ENCODE results near the gene MAP3K3.
A peak's percentile ranks its signal among the peaks of the same experiment; 100 is the strongest.

MAP3K3 gene

DNA sequence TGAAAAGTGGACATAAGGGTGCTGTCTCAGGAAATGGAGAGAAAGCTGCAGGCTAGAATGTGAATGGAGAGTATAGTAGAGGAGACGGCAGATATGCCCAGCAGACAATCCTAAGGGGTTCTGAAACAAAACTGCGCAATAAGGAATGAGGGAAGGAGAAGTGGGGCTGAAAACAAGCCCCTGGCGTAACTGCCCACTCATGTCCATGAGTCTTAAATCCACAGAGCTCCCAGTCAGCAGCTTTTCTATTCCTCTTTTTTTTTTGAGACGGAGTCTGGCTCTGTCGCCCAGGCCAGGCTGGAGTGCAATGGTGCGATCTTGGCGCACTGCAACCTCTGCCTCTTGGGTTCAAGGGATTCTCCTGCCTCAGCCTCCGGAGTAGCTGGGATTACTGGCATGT lies 113.5 kb downstream of the MAP3K3 start:
- no peak for TF ChIP-seq ZNF239 (tag by site-specific recombination; IDR thresholded peaks at IDR 0.05)
- TF ChIP-seq ZNF585B (tag by site-specific recombination; IDR thresholded peaks at IDR 0.05) = no peak
- TF ChIP-seq ZNF341 (tag by site-specific recombination; IDR thresholded peaks at IDR 0.05; ENCODE audit: low read depth) = no peak
- no peak for TF ChIP-seq ZNF501 (tag by site-specific recombination; IDR thresholded peaks at IDR 0.05)
- TF ChIP-seq, protein P1, sequence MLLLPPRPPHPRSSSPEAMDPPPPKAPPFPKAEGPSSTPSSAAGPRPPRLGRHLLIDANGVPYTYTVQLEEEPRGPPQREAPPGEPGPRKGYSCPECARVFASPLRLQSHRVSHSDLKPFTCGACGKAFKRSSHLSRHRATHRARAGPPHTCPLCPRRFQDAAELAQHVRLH (tag by site-specific recombination; IDR thresholded peaks at IDR 0.05) = no peak
- TF ChIP-seq ZNF112 (tag by site-specific recombination; IDR thresholded peaks at IDR 0.05) = no peak
- TF ChIP-seq ZNF292 (tag by site-specific recombination; IDR thresholded peaks at IDR 0.05; ENCODE audit: borderline replicate concordance, low read depth) = no peak
- no peak for TF ChIP-seq SCRT1 (tag by site-specific recombination; IDR thresholded peaks at IDR 0.05; ENCODE audit: borderline replicate concordance)
- no peak for TF ChIP-seq ZNF791 (tag by site-specific recombination; IDR thresholded peaks at IDR 0.05)
- no peak for TF ChIP-seq ZNF121 (tag by site-specific recombination; IDR thresholded peaks at IDR 0.05)
- TF ChIP-seq ZIC2 (tag by site-specific recombination; IDR thresholded peaks at IDR 0.05) = no peak
- TF ChIP-seq ZNF785 (tag by site-specific recombination; IDR thresholded peaks at IDR 0.05) = no peak
- TF ChIP-seq HOXC10 (CRISPR knock-in tag; IDR thresholded peaks at IDR 0.05) = no peak
- Histone ChIP-seq H3K4me3 (ENCODE audit: low read depth, low read length) (no peak overlapping the region), H3K4me1 (ENCODE audit: control insufficient read depth, insufficient read depth, low read length) (peaks cover 5% of the 10 kb centered on the region; the same call in 1 of the 2 replicates), H3K27ac (ENCODE audit: extremely low read depth, low read depth, low read length) (no peak overlapping the region), H3K9me3 (ENCODE audit: control insufficient read depth, insufficient read depth, low read depth, low read length) (no peaks in the 10 kb centered on the region), H3K36me3 (ENCODE audit: control insufficient read depth in 2 of 2, insufficient read depth in 1 of 2, low read length in 2 of 2) (peaks cover 4 to 10% of the 10 kb centered on the region in 2 experiments; a peak in 2 of 3 replicates)
- CTCF ChIA-PET = no interaction called here
- POLR2A ChIA-PET = interaction anchor here (1.1 to 1.4 kb wide), 2 partner anchors 38 to 40 kb away, joined by 3 read pairs; partner anchors contain the start of genes CCDC47 and DDX42

DNA sequence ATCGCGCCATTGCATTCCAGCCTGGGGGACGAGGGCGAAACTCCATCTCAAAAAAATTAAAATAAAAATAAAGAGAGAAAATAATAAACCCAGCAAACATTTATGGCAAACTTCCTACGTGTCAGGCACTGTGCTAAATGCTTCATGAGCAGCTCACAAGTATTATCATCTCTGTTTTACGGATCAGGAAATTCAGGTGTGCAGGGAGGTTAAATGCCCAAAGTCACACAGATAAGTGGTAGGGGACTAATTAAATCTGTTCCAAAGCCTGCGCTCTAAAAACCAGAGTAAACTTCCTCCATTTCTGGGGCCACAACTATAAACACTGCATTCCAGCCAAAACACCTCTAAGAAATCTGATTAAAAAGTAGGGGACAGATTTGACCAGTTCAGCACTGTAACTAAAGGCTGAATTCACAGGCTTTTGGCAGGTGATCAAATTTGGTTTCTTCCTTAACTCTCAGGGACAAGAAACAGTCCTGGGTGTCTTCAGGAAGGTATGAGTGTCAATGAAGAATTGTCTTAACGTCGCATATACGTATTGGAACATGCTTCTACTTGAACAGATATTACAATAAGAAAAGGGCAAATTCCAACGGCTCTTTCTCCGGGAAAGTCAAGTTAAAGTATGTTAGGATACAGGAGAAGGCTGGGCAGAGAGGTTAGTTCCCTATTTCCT lies 118.4 kb downstream of the MAP3K3 start:
- Histone ChIP-seq H3K36me3 (ENCODE audit: control insufficient read depth in 2 of 2, insufficient read depth in 1 of 2, low read length in 2 of 2) (peaks cover 7 to 8% of the 10 kb centered on the region in 2 experiments), H3K27ac (ENCODE audit: extremely low read depth, low read depth, low read length) (peak overlapping the region; percentile 95), H3K9me3 (ENCODE audit: control insufficient read depth, insufficient read depth, low read depth, low read length) (no peaks in the 10 kb centered on the region), H3K4me3 (ENCODE audit: low read depth, low read length) (peak overlapping the region; percentile 87), H3K4me1 (ENCODE audit: control insufficient read depth, insufficient read depth, low read length) (peaks cover 6% of the 10 kb centered on the region; the same call in 1 of the 2 replicates)
- ChIA-PET POLR2A (interaction anchor here (0.6 to 2.1 kb wide), 3 partner anchors 14 to 119 kb away, joined by 5 to 12 read pairs (median 8); partner anchors contain the start of genes CCDC47, DDX42 and MAP3K3), CTCF (interaction anchor here (1.0 kb wide), 3 partner anchors 44 to 315 kb away, joined by 3 read pairs; no protein-coding TSS in a partner anchor)
- TF ChIP-seq ZNF639 (tag by site-specific recombination; IDR thresholded peaks at IDR 0.05) = no peak
- TF ChIP-seq, protein P2, sequence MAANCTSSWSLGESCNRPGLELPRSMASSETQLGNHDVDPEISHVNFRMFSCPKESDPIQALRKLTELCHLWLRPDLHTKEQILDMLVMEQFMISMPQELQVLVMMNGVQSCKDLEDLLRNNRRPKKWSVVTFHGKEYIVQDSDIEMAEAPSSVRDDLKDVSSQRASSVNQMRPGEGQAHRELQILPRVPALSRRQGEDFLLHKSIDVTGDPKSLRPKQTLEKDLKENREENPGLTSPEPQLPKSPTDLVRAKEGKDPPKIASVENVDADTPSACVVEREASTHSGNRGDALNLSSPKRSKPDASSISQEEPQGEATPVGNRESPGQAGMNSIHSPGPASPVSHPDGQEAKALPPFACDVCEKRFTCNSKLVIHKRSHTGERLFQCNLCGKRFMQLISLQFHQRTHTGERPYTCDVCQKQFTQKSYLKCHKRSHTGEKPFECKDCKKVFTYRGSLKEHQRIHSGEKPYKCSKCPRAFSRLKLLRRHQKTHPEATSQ (tag by site-specific recombination; IDR thresholded peaks at IDR 0.05) = no peak
- no peak for TF ChIP-seq CTCF (tag by site-specific recombination; IDR thresholded peaks at IDR 0.05)
- no peak for TF ChIP-seq ZNF555 (tag by site-specific recombination; conservative IDR thresholded peaks at IDR 0.05)
- 0 out of 2 replicates have a peak, but pooled peaks have one; percentile 12 for TF ChIP-seq ZNF37A (tag by site-specific recombination; IDR thresholded peaks at IDR 0.05)
- TF ChIP-seq ZNF561 (tag by site-specific recombination; IDR thresholded peaks at IDR 0.05; ENCODE audit: borderline replicate concordance) = no peak
- no peak for TF ChIP-seq ZNF658 (tag by site-specific recombination; IDR thresholded peaks at IDR 0.05)
- TF ChIP-seq, protein P3, sequence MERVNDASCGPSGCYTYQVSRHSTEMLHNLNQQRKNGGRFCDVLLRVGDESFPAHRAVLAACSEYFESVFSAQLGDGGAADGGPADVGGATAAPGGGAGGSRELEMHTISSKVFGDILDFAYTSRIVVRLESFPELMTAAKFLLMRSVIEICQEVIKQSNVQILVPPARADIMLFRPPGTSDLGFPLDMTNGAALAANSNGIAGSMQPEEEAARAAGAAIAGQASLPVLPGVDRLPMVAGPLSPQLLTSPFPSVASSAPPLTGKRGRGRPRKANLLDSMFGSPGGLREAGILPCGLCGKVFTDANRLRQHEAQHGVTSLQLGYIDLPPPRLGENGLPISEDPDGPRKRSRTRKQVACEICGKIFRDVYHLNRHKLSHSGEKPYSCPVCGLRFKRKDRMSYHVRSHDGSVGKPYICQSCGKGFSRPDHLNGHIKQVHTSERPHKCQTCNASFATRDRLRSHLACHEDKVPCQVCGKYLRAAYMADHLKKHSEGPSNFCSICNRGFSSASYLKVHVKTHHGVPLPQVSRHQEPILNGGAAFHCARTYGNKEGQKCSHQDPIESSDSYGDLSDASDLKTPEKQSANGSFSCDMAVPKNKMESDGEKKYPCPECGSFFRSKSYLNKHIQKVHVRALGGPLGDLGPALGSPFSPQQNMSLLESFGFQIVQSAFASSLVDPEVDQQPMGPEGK (tag by site-specific recombination; IDR thresholded peaks at IDR 0.05) = no peak
- no peak for TF ChIP-seq ZNF596 (tag by site-specific recombination; IDR thresholded peaks at IDR 0.05)
- TF ChIP-seq, protein P4, sequence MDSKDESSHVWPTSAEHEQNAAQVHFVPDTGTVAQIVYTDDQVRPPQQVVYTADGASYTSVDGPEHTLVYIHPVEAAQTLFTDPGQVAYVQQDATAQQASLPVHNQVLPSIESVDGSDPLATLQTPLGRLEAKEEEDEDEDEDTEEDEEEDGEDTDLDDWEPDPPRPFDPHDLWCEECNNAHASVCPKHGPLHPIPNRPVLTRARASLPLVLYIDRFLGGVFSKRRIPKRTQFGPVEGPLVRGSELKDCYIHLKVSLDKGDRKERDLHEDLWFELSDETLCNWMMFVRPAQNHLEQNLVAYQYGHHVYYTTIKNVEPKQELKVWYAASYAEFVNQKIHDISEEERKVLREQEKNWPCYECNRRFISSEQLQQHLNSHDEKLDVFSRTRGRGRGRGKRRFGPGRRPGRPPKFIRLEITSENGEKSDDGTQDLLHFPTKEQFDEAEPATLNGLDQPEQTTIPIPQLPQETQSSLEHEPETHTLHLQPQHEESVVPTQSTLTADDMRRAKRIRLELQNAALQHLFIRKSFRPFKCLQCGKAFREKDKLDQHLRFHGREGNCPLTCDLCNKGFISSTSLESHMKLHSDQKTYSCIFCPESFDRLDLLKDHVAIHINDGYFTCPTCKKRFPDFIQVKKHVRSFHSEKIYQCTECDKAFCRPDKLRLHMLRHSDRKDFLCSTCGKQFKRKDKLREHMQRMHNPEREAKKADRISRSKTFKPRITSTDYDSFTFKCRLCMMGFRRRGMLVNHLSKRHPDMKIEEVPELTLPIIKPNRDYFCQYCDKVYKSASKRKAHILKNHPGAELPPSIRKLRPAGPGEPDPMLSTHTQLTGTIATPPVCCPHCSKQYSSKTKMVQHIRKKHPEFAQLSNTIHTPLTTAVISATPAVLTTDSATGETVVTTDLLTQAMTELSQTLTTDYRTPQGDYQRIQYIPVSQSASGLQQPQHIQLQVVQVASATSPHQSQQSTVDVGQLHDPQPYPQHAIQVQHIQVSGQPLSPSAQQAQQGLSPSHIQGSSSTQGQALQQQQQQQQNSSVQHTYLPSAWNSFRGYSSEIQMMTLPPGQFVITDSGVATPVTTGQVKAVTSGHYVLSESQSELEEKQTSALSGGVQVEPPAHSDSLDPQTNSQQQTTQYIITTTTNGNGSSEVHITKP (tag by site-specific recombination; IDR thresholded peaks at IDR 0.05) = peak; percentile 95
- no peak for TF ChIP-seq ZNF423 (tag by site-specific recombination; IDR thresholded peaks at IDR 0.05)

Data from HEK293 (cell line).